Smooth muscle cell (in vitro differentiated cells): ENCODE measurements around the gene IMPA2. TPM values are rescaled to one million over a fixed set of nuclear protein-coding genes. Genes with fewer than 3 reads are reported as not detected.
"Not testable (repeated sequence)": the region's sequence is repeated elsewhere in the genome, so short reads cannot be mapped to it uniquely, and the experiment has no call there.

ENCODE experiments used
- DNase-seq: peaks from one replicate; lab custom pipeline; 2025; ENCODE audit not compliant: unreplicated experiment; lab: John Stamatoyannopoulos, UW
- H2AFZ ChIP-seq: fragments of 200-600 bp; sonication (generic); 2 replicates; pipeline ENCODE4 v1.6.0; 2016; ENCODE audit warnings: antibody characterized with exemption, low read depth, mild to moderate bottlenecking
- H3F3A ChIP-seq: fragments of 200-600 bp; sonication (generic); 2 replicates; pipeline ENCODE4 v1.6.0; 2017; ENCODE audit warnings: antibody characterized with exemption, low read depth
- H3K27ac ChIP-seq: fragments of 200-600 bp; sonication (generic); 2 replicates; pipeline ENCODE4 v1.5.1; 2016; ENCODE audit warnings: low read depth, mild to moderate bottlenecking
- H3K27me3 ChIP-seq: fragments of 200-600 bp; sonication (generic); 2 replicates; pipeline ENCODE4 v1.6.1; 2016; ENCODE audit warnings: low read depth, mild to moderate bottlenecking
- H3K36me3 ChIP-seq: fragments of 200-600 bp; sonication (generic); 2 replicates; pipeline ENCODE4 v1.5.1; 2016; ENCODE audit warnings: low read depth
- H3K4me1 ChIP-seq: fragments of 200-600 bp; sonication (generic); 2 replicates; pipeline ENCODE4 v1.5.1; 2016; ENCODE audit warnings: low read depth
- H3K4me2 ChIP-seq: fragments of 200-600 bp; sonication (generic); 2 replicates; pipeline ENCODE4 v1.6.0; 2016; ENCODE audit warnings: mild to moderate bottlenecking
- H3K4me3 ChIP-seq: fragments of 200-600 bp; sonication (generic); 2 replicates; pipeline ENCODE4 v1.5.1; 2016; ENCODE audit warnings: mild to moderate bottlenecking
- H3K79me2 ChIP-seq: fragments of 200-600 bp; sonication (generic); 2 replicates; pipeline ENCODE4 v1.6.0; 2016; ENCODE audit warnings: low read depth, mild to moderate bottlenecking
- H3K9ac ChIP-seq: fragments of 200-600 bp; sonication (generic); 2 replicates; pipeline ENCODE4 v1.6.0; 2016; ENCODE audit warnings: low read depth
- H3K9me3 ChIP-seq: fragments of 200-600 bp; sonication (generic); replicated peaks from 2 replicates; pipeline ENCODE4 v1.5.1; 2016; ENCODE audit warnings: low read depth
- H4K20me1 ChIP-seq: fragments of 200-600 bp; sonication (generic); 2 replicates; pipeline ENCODE4 v1.6.0; 2016; ENCODE audit warnings: low read depth
- WGBS: methylation state at CpG from one replicate; pipeline ENCODE4 v1.1.7; 2016; ENCODE audit warnings: low lambda C conversion rate; 5-methylcytosine and 5-hydroxymethylcytosine counted together
- polyA plus RNA-seq: library from polyadenylated mRNA; unstranded; fragments of >200 nt; fragmentation: Nextera tagmentation; extraction: Ambion mirVana; gene quantifications from 2 replicates; pipeline ENCODE4 v1.2.1, GENCODE V29; 2016
- total RNA-seq: library from RNA; depleted of rRNA; stranded (reverse); fragments of >200 nt; gene quantifications from 2 replicates; pipeline ENCODE4 v1.2.3, GENCODE V29; 2014
- TF ChIP-seq, protein P1 (sequence below): fragments of 200-600 bp; sonication (generic); IDR thresholded peaks from 2 replicates; pipeline ENCODE4 v1.5.1; 2017; ENCODE audit warnings: borderline replicate concordance, mild to moderate bottlenecking, antibody characterized with exemption; ENCODE audit not compliant: insufficient read depth, poor library complexity, severe bottlenecking

Gene IMPA2
- total and polyA plus RNA-seq, 2 experiments from 2014 or later = 9.9 to 17.8 TPM

- no peaks in the 10 kb centered on the region for H3K27me3 ChIP-seq
- no peaks in the 10 kb centered on the region for H4K20me1 ChIP-seq
- no peak overlapping the region for H3K27ac ChIP-seq
- 29% methylated on average over 23 of the region's 27 CpGs for WGBS
- peaks cover 4% of the 10 kb centered on the region for H3F3A ChIP-seq
- H2AFZ ChIP-seq = peak overlapping the region; percentile 97
- peak overlapping the region; percentile 54 for H3K9ac ChIP-seq
- no peaks in the 10 kb centered on the region for H3K4me1 ChIP-seq
- no peaks in the 10 kb centered on the region for H3K9me3 ChIP-seq
- peak overlapping the region; percentile 99 for H3K4me2 ChIP-seq
- H3K36me3 ChIP-seq = no peaks in the 10 kb centered on the region
- peak; percentile 27 for DNase-seq
- no peaks in the 10 kb centered on the region for H3K79me2 ChIP-seq
- TF ChIP-seq, protein P1, sequence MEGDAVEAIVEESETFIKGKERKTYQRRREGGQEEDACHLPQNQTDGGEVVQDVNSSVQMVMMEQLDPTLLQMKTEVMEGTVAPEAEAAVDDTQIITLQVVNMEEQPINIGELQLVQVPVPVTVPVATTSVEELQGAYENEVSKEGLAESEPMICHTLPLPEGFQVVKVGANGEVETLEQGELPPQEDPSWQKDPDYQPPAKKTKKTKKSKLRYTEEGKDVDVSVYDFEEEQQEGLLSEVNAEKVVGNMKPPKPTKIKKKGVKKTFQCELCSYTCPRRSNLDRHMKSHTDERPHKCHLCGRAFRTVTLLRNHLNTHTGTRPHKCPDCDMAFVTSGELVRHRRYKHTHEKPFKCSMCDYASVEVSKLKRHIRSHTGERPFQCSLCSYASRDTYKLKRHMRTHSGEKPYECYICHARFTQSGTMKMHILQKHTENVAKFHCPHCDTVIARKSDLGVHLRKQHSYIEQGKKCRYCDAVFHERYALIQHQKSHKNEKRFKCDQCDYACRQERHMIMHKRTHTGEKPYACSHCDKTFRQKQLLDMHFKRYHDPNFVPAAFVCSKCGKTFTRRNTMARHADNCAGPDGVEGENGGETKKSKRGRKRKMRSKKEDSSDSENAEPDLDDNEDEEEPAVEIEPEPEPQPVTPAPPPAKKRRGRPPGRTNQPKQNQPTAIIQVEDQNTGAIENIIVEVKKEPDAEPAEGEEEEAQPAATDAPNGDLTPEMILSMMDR = no peak
- H3K4me3 ChIP-seq = peak overlapping the region; percentile 86
Measured at GRCh38 chr18:12038082-12038638, 56.9 kb downstream of the IMPA2 start.

DNA sequence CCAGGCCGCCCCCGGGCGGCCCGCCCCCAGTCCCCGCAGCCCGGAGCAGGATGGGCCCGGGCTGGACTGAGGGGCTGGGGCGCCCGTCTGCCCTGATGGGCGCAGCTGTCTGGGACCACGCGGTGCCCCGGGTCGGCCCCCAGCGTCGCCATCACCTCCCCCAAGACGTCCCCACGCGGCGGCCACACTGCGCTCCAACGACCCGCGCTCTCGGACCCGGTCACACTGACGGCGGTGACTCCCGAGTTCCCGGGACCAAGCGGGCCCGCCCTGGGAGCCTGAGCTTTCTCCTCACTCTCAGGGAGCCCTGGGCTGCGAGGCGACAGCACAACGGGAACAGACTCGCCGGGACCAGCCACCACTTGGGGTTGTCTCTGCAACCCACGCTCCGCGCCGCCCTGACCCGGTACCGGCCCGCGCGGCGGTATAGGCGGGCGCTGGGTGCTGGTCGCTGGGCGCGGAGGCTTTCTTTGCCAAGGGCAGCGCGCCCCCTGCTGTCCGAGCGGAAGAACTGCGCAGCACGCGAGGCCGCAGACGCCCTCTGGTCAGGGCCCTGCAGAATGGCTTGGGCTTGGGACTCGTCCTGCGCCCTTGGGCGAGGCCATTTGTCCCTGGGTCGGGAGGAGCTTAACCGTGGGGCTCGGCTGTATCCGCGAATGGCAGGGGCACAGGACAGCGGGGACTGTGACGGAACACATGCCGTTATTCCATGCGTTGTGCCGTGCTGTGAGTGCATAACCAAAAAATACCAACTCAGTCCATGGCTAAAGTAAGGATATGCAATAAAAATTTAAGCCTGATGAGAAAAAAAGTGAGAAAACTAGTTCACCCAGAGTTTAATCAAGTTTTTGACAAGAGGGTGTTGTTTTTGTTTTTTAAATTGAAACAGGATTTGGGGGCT, 57.6 kb downstream of the IMPA2 start:
- 1% methylated on average over 56 of the region's 74 CpGs for WGBS
- H3K9ac ChIP-seq = peak overlapping the region; percentile 54
- peak overlapping the region; percentile 86 for H3K4me3 ChIP-seq

DNA sequence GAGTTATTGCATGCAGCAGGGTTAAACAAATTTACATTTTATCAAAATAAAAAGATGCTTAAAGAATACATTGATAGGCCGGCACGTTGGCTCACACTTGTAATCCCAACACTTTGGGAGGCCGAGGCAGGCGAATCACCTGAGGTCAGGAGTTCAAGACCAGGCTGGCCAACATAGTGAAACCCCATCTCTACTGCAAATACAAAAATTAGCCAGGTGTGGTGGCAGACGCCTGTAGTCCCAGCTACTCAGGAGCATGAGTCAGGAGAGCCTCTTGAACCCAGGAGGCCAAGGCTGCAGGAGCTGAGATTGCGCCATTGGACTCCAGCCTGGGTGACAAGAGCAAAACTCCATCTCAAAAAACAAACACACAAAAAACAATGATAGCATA, 58.2 kb downstream of the IMPA2 start:
- H3K4me1 ChIP-seq, H3K4me3 ChIP-seq, H3K27me3 ChIP-seq, H3F3A ChIP-seq, H3K4me2 ChIP-seq, H3K9me3 ChIP-seq, H3K36me3 ChIP-seq, H2AFZ ChIP-seq, H3K27ac ChIP-seq, H3K9ac ChIP-seq, H3K79me2 ChIP-seq, H4K20me1 ChIP-seq, DNase-seq: not testable (repeated sequence)
- WGBS = 78% methylated on average over 6 of the region's 6 CpGs

More for the DNA sequence above, 57.6 kb downstream of the IMPA2 start:
- H3K36me3 ChIP-seq = no peaks in the 10 kb centered on the region
- H3K79me2 ChIP-seq = no peaks in the 10 kb centered on the region
- no peak overlapping the region for H3K27ac ChIP-seq
- TF ChIP-seq, protein P1 = peak; percentile 97
- H3K4me1 ChIP-seq = no peaks in the 10 kb centered on the region
- peak; percentile 51 for DNase-seq
- no peaks in the 10 kb centered on the region for H4K20me1 ChIP-seq
- H3F3A ChIP-seq = peaks cover 4% of the 10 kb centered on the region
- peak overlapping the region; percentile 97 for H2AFZ ChIP-seq
- peak overlapping the region; percentile 99 for H3K4me2 ChIP-seq
- H3K27me3 ChIP-seq = no peaks in the 10 kb centered on the region
- no peaks in the 10 kb centered on the region for H3K9me3 ChIP-seq

GRCh38 chr18:12041561-12041960, 60.3 kb downstream of the IMPA2 start:
- Histone ChIP-seq H3K9me3 (no peaks in the 10 kb centered on the region), H3K36me3 (no peaks in the 10 kb centered on the region), H3K27ac (no peak overlapping the region), H3K4me3 (no peak overlapping the region), H4K20me1 (no peaks in the 10 kb centered on the region), H3F3A (peaks cover 4% of the 10 kb centered on the region), H2AFZ (no peak overlapping the region), H3K79me2 (no peaks in the 10 kb centered on the region), H3K27me3 (no peaks in the 10 kb centered on the region), H3K9ac (no peak overlapping the region), H3K4me2 (no peak overlapping the region), H3K4me1 (no peaks in the 10 kb centered on the region)
- 23% methylated on average over 5 of the region's 5 CpGs for WGBS
- TF ChIP-seq, protein P1 = no peak
- DNase-seq = no peak
